Activated CD4-positive, alpha-beta T cell treated with anti-CD3 and anti-CD28 coated beads, Interleukin-2, amount 50 U/mL, for 48 hours (primary cell): ENCODE measurements around the gene SLC25A38.

Experiments used
- DNase-seq, 2 experiments: peaks; one replicate each; pipeline ENCODE4 v3.0.0-alpha.2; 2020

The SLC25A38 gene

GRCh38 chr3:39438880-39439279 lies 55.7 kb downstream of the SLC25A38 start:
- DNase-seq: no peak

- no peak for DNase-seq
These were observed 57.1 kb downstream of the SLC25A38 start for GRCh38 chr3:39440316-39440715.

- no peak for DNase-seq
These were observed 60.4 kb downstream of the SLC25A38 start for GRCh38 chr3:39443530-39443929.

- DNase-seq: no peak
These were observed 62.8 kb downstream of the SLC25A38 start for GRCh38 chr3:39445927-39446326.

- no peak for DNase-seq
These were observed 63.3 kb downstream of the SLC25A38 start for GRCh38 chr3:39446444-39446843.
